Endothelial cell of umbilical vein (primary cell): ENCODE results near the gene HENMT1. TPM values are rescaled to one million over a fixed set of nuclear protein-coding genes. Genes with fewer than 3 reads are reported as not detected.

Experiments used
- BruUV-seq: library from RNA; stranded (reverse); fragments of 400-500 nt; replicated peaks from 2 replicates; lab custom pipeline; 2021; lab: Mats Ljungman, UMichigan
- CTCF ChIA-PET: fragments of 300-600, 350-600 bp; sonication (Branson Sonifier 250); formaldehyde crosslinking; loops from one replicate; lab custom pipeline; 2021; ENCODE audit warnings: antibody characterized with exemption, inconsistent platforms; lab: Charles Lee
- POLR2A ChIA-PET: fragments of 300-600, 350-600 bp; sonication (Branson Sonifier 250); formaldehyde crosslinking; loops from one replicate; lab custom pipeline; 2021; ENCODE audit warnings: antibody characterized with exemption, inconsistent platforms; lab: Charles Lee
- DNase-seq: peaks from one replicate; pipeline ENCODE4 v3.0.0-alpha.2; 2011; ENCODE audit warnings: low read depth, low spot score
- FAIRE-seq: peaks from 2 replicates; lab custom pipeline; 2011; peaks lifted over from hg19 to GRCh38; lab: Jason Lieb, UNC
- H2AFZ ChIP-seq: 2 replicates; pipeline ENCODE4 v1.6.0; 2012; ENCODE audit warnings: low read depth, low read length, control low read depth, inconsistent platforms
- H3K27ac ChIP-seq: 2 replicates; pipeline ENCODE4 v1.5.1; 2011; ENCODE audit warnings: low read depth, mild to moderate bottlenecking, control low read depth, low read length, moderate library complexity; ENCODE audit not compliant: insufficient read depth
- H3K27me3 ChIP-seq, 2 experiments: 2 replicates each; pipeline versions ENCODE4 v1.6.0 to v1.6.1; 2011; ENCODE audit warnings: low read length in 2 of 2, mixed read lengths in 1 of 2; ENCODE audit not compliant: control insufficient read depth in 2 of 2, insufficient read depth in 2 of 2
- H3K36me3 ChIP-seq, 2 experiments: 2 replicates in 1 of 2; 3 replicates in 1 of 2; pipeline ENCODE4 v1.5.1; 2011; ENCODE audit warnings: low read length in 2 of 2, mild to moderate bottlenecking in 1 of 2, moderate library complexity in 1 of 2; ENCODE audit not compliant: control insufficient read depth in 2 of 2, insufficient read depth in 2 of 2; ENCODE audit errors: extremely low read depth in 1 of 2
- H3K4me1 ChIP-seq: 3 replicates; pipeline ENCODE4 v1.5.1; 2011; ENCODE audit warnings: mild to moderate bottlenecking, low read length; ENCODE audit not compliant: control insufficient read depth, insufficient read depth; ENCODE audit errors: extremely low read depth
- H3K4me2 ChIP-seq: 2 replicates; pipeline ENCODE4 v1.6.1; 2011; ENCODE audit warnings: low read length, control low read depth, mixed read lengths; ENCODE audit not compliant: insufficient read depth
- H3K4me3 ChIP-seq, 3 experiments: fragments of 200-600 bp in 1 of 3; sonication (generic), shearing (Covaris generic) in 1 of 3; replicated peaks in 1 of 3; 2 replicates each; pipeline ENCODE4 v1.5.1; 2011 to 2016; ENCODE audit warnings: control low read depth in 3 of 3, low read length in 3 of 3, mild to moderate bottlenecking in 2 of 3, inconsistent platforms in 1 of 3, low read depth in 1 of 3, moderate library complexity in 1 of 3; ENCODE audit not compliant: insufficient read depth in 1 of 3
- H3K79me2 ChIP-seq: 2 replicates; pipeline ENCODE4 v1.6.0; 2012; ENCODE audit warnings: low read length, inconsistent platforms; ENCODE audit not compliant: control insufficient read depth, insufficient read depth
- H3K9ac ChIP-seq: replicated peaks from 2 replicates; pipeline ENCODE3; 2011; ENCODE audit warnings: low read length, control low read depth; ENCODE audit not compliant: insufficient read depth; ENCODE audit errors: extremely low read depth
- H3K9me1 ChIP-seq: replicated peaks from 3 replicates; pipeline ENCODE4 v1.6.0; 2011; ENCODE audit warnings: mild to moderate bottlenecking, low read length; ENCODE audit not compliant: control insufficient read depth, insufficient read depth; ENCODE audit errors: extremely low read depth
- H3K9me3 ChIP-seq: replicated peaks from 2 replicates; pipeline ENCODE4 v1.5.1; 2012; ENCODE audit warnings: low read length, inconsistent platforms; ENCODE audit not compliant: control insufficient read depth, insufficient read depth
- H4K20me1 ChIP-seq: replicated peaks from 2 replicates; pipeline ENCODE3; 2011; ENCODE audit warnings: mild to moderate bottlenecking, low read length; ENCODE audit not compliant: control insufficient read depth, insufficient read depth; ENCODE audit errors: extremely low read depth
- EZH2 ChIP-seq: IDR thresholded peaks from 2 replicates; pipeline ENCODE4 v1.6.1; 2012; ENCODE audit warnings: borderline replicate concordance, low read depth, mild to moderate bottlenecking, moderate library complexity, low read length, inconsistent platforms; ENCODE audit not compliant: severe bottlenecking
- FOS ChIP-seq: IDR thresholded peaks from 2 replicates; pipeline ENCODE4 v1.6.1; 2011; ENCODE audit warnings: mild to moderate bottlenecking, low read length, moderate library complexity, borderline replicate concordance; ENCODE audit not compliant: insufficient read depth
- GATA2 ChIP-seq: IDR thresholded peaks from 2 replicates; pipeline ENCODE4 v1.7.0; 2011; ENCODE audit warnings: low read depth, mild to moderate bottlenecking, moderate library complexity, mixed read lengths, low read length; ENCODE audit not compliant: insufficient read length, insufficient read depth
- JUN ChIP-seq: IDR thresholded peaks from 2 replicates; pipeline ENCODE4 v1.6.1; 2011; ENCODE audit warnings: borderline replicate concordance, low read depth; ENCODE audit not compliant: insufficient read length, insufficient read depth
- MAX ChIP-seq: IDR thresholded peaks from 2 replicates; pipeline ENCODE4 v1.6.1; 2011; ENCODE audit not compliant: insufficient read depth, insufficient read length
- MYC ChIP-seq: IDR thresholded peaks from one replicate; pipeline ENCODE4 v1.6.1; 2011; ENCODE audit warnings: mild to moderate bottlenecking, low read depth, low read length
- POLR2A ChIP-seq: IDR thresholded peaks from 2 replicates; pipeline ENCODE4 v1.6.1; 2012; ENCODE audit warnings: low read depth, mild to moderate bottlenecking, control low read depth, low read length
- POLR2AphosphoS5 ChIP-seq: IDR thresholded peaks from 2 replicates; pipeline ENCODE4 v1.6.1; 2012; ENCODE audit warnings: low read depth, mild to moderate bottlenecking, control low read depth, low read length, moderate library complexity; ENCODE audit not compliant: insufficient read depth
- dilution Hi-C: fragments of 300-500 bp; cut with MboI; formaldehyde crosslinking; loops from one replicate; pipeline ENCODE4 v1.15.0; 2019; ENCODE audit warnings: low sequenced_read_pairs; ENCODE audit not compliant: extremely low pct_ligation_motif_present
- intact Hi-C: fragments of 100-400 bp; cut with micrococcal nuclease; formaldehyde crosslinking; loops from one replicate; pipeline ENCODE4 v1.10.0; 2022
- polyA plus RNA-seq, 4 experiments: library from polyadenylated mRNA; depleted of rRNA in 3 of 4; stranded (reverse) in 3 of 4; unstranded in 1 of 4; fragments of >200 nt; gene quantifications; 2 replicates each; pipeline versions ENCODE4 v1.2.1 to v1.2.3, GENCODE V29; 2011 to 2012; ENCODE audit warnings: missing spikeins in 1 of 4
- total RNA-seq: library from RNA; stranded (reverse); gene quantifications from 2 replicates; pipeline ENCODE4 v1.2.3, GENCODE V29; 2021
- TF ChIP-seq, protein P1 (sequence below), 2 donors: IDR thresholded peaks; 1 replicate in 1 of 2; 2 replicates in 1 of 2; pipeline ENCODE4 v1.5.1; 2011; ENCODE audit warnings: low read length in 2 of 2, mild to moderate bottlenecking in 2 of 2, moderate library complexity in 2 of 2, control low read depth in 1 of 2, inconsistent platforms in 1 of 2, low read depth in 1 of 2; ENCODE audit not compliant: insufficient read depth in 1 of 2; ENCODE audit errors: extremely low read depth in 1 of 2

Gene HENMT1
- total and polyA plus RNA-seq, 2 donors (not counting 3 experiments of a cell fraction or from before 2014, with no cell fraction given), result 4.4 to 4.5 TPM

DNA sequence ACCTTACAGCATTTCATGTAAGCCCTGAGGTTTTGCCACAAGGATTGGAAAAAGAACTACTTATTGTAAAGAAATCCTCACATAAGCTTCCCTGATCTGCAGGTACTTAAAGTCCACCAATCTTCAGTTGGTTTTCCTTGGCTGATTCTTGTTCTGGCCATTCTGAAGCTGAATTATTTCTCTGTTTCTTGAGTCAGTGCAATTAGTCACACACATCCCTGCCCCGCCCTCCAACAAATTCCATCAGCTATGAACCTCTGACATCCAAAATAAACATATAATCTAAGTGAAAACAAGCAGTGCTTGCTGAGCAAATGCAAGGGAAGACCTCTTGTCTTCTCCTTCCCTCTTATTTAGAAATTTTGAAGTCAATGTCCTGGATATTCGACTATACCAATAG lies 43.6 kb upstream of the HENMT1 start:
- H3K4me1 ChIP-seq, result peaks cover 12% of the 10 kb centered on the region
- no peak for TF ChIP-seq MYC
- peak; percentile 32 for TF ChIP-seq FOS
- TF ChIP-seq JUN, result no peak
- TF ChIP-seq POLR2A, result no peak
- TF ChIP-seq MAX, result no peak
- intact Hi-C loops (no loop called here), dilution Hi-C loops (no loop called here)
- no peaks in the 10 kb centered on the region for H3K27me3 ChIP-seq
- H2AFZ ChIP-seq, result no peak overlapping the region
- H3K36me3 ChIP-seq, result peaks cover 5 to 9% of the 10 kb centered on the region in 2 experiments
- H3K4me2 ChIP-seq, result peak overlapping the region; percentile 54
- no peaks in the 10 kb centered on the region for H3K9me1 ChIP-seq
- FAIRE-seq (peak; percentile 87), DNase-seq (peak; percentile 66)
- no peaks in the 10 kb centered on the region for H3K79me2 ChIP-seq
- no peak overlapping the region for H3K27ac ChIP-seq
- no TSS peak for BruUV-seq
- POLR2A ChIA-PET, result interaction anchor here (2.2 kb wide), 1 partner anchor 12 kb away, joined by 8 read pairs; the partner anchor contains the start of gene PRPF38B
- H3K9ac ChIP-seq, result no peak overlapping the region
- CTCF ChIA-PET, result interaction anchor here (1.1 to 2.9 kb wide), 8 partner anchors 10 to 144 kb away, joined by 3 to 7 read pairs (median 4); partner anchors contain the start of genes EEIG2 and PRPF38B
- no peaks in the 10 kb centered on the region for H4K20me1 ChIP-seq
- no peaks in the 10 kb centered on the region for H3K9me3 ChIP-seq
- H3K4me3 ChIP-seq, result no peak overlapping the region

GRCh38 chr1:108703939-108704338 lies 43.0 kb upstream of the HENMT1 start:
- CTCF ChIA-PET, result interaction anchor here (1.1 to 2.9 kb wide), 6 partner anchors 12 to 144 kb away, joined by 3 to 7 read pairs (median 4); partner anchors contain the start of genes EEIG2 and PRPF38B
- H4K20me1 ChIP-seq, result no peaks in the 10 kb centered on the region
- intact Hi-C loops (loop anchor here (1.0 kb wide), 1 partner anchor 9 kb away; no protein-coding TSS in a partner anchor), dilution Hi-C loops (no loop called here)
- H3K4me1 ChIP-seq, result peaks cover 12% of the 10 kb centered on the region
- H3K4me3 ChIP-seq, result no peak overlapping the region
- DNase-seq, result no peak
- H3K27me3 ChIP-seq, result no peaks in the 10 kb centered on the region
- POLR2A ChIA-PET, result interaction anchor here (2.2 kb wide), 1 partner anchor 12 kb away, joined by 8 read pairs; the partner anchor contains the start of gene PRPF38B
- H3K9me3 ChIP-seq, result no peaks in the 10 kb centered on the region
- TF ChIP-seq MAX (no peak), POLR2AphosphoS5 (no peak), GATA2 (no peak), MYC (no peak), POLR2A (no peak), JUN (no peak), EZH2 (no peak), FOS (no peak)
- TF ChIP-seq, protein P1, sequence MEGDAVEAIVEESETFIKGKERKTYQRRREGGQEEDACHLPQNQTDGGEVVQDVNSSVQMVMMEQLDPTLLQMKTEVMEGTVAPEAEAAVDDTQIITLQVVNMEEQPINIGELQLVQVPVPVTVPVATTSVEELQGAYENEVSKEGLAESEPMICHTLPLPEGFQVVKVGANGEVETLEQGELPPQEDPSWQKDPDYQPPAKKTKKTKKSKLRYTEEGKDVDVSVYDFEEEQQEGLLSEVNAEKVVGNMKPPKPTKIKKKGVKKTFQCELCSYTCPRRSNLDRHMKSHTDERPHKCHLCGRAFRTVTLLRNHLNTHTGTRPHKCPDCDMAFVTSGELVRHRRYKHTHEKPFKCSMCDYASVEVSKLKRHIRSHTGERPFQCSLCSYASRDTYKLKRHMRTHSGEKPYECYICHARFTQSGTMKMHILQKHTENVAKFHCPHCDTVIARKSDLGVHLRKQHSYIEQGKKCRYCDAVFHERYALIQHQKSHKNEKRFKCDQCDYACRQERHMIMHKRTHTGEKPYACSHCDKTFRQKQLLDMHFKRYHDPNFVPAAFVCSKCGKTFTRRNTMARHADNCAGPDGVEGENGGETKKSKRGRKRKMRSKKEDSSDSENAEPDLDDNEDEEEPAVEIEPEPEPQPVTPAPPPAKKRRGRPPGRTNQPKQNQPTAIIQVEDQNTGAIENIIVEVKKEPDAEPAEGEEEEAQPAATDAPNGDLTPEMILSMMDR (IDR thresholded peaks at IDR 0.05; ENCODE audit: extremely low read depth in 1 of 2, insufficient read depth in 1 of 2, low read depth in 1 of 2, low read length in 2 of 2), result no peak
- peaks cover 10 to 15% of the 10 kb centered on the region in 2 experiments for H3K36me3 ChIP-seq
- H3K9me1 ChIP-seq, result no peaks in the 10 kb centered on the region
- H2AFZ ChIP-seq, result no peak overlapping the region
- H3K27ac ChIP-seq, result no peak overlapping the region
- FAIRE-seq, result no peak
- H3K9ac ChIP-seq, result no peak overlapping the region
- no peak overlapping the region for H3K4me2 ChIP-seq
- no TSS peak for BruUV-seq
- H3K79me2 ChIP-seq, result no peaks in the 10 kb centered on the region
